IPS-15b (cell line): Measurements from ENCODE around the gene CAPZA1.

Experiments used
- H3K27me3 ChIP-seq: one replicate; pipeline ENCODE4 v1.6.1; 2013; ENCODE audit warnings: low read length; ENCODE audit not compliant: control insufficient read depth, insufficient read depth
- H3K36me3 ChIP-seq: one replicate; pipeline ENCODE4 v1.6.1; 2013; ENCODE audit warnings: low read length; ENCODE audit not compliant: control insufficient read depth, insufficient read depth
- H3K4me1 ChIP-seq: one replicate; pipeline ENCODE4 v1.6.1; 2013; ENCODE audit warnings: mild to moderate bottlenecking, low read length; ENCODE audit not compliant: control insufficient read depth, insufficient read depth
- H3K4me3 ChIP-seq: one replicate; pipeline ENCODE4 v1.5.1; 2013; ENCODE audit warnings: low read depth, low read length
- H3K9ac ChIP-seq: one replicate; pipeline ENCODE4 v1.6.1; 2013; ENCODE audit warnings: low read depth, mild to moderate bottlenecking, low read length
- H3K9me3 ChIP-seq: one replicate; pipeline ENCODE4 v1.6.1; 2013; ENCODE audit warnings: mild to moderate bottlenecking, low read length; ENCODE audit not compliant: control insufficient read depth, insufficient read depth

Gene CAPZA1

DNA sequence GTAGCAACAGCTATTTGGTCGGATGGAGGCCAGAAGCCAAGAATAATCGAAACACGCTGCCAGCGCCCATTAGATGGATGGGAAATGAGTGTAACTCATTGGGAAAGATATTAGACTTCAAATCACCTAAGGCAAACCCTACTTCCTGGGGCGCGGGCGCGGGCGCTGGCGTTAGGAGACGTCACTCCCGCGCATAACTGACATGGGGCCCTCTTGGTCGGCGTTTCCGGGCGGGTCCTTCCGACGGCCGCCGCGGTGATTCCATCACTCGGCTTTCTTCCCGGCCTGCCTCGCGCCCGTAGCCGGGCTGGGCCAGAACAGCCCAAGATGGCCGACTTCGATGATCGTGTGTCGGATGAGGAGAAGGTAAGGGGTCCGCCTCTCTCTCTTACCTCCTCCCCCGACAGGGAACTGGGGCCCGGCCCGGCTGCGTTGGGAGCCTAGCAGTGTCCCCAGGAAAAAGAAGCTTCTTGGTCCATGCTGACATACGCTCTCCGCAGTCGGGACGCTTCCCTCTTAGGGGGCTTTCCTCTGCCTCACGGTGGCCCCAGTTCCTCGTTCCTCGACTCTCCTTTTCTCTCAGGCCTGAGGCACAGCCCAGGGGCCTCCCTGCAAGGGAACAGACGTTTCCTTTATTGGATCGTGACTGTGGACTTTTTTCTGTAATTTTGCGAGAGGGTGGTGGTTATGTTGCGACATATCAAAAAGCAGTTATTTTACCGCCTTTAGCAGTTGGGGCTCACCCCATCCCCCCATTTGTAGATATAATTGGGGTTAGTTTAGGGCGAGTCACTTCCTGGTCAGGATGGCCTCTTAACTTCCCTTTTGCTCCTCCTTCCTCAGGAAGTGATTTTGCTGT lies at the start of gene CAPZA1:
Gene CAPZA1, plus strand, starts transcription at position 315 of the 859 bp plus-strand sequence. Its CDS starts 13 bp downstream, at position 328.
- H3K4me1 ChIP-seq: no peaks in the 10 kb centered on the region
- H3K27me3 ChIP-seq: no peaks in the 10 kb centered on the region
- no peaks in the 10 kb centered on the region for H3K9me3 ChIP-seq
- H3K4me3 ChIP-seq: peak within 1 kb of the TSS; percentile 100
- H3K36me3 ChIP-seq: peaks cover 2% of the 10 kb centered on the region
- H3K9ac ChIP-seq: peak within 1 kb of the TSS; percentile 100

DNA sequence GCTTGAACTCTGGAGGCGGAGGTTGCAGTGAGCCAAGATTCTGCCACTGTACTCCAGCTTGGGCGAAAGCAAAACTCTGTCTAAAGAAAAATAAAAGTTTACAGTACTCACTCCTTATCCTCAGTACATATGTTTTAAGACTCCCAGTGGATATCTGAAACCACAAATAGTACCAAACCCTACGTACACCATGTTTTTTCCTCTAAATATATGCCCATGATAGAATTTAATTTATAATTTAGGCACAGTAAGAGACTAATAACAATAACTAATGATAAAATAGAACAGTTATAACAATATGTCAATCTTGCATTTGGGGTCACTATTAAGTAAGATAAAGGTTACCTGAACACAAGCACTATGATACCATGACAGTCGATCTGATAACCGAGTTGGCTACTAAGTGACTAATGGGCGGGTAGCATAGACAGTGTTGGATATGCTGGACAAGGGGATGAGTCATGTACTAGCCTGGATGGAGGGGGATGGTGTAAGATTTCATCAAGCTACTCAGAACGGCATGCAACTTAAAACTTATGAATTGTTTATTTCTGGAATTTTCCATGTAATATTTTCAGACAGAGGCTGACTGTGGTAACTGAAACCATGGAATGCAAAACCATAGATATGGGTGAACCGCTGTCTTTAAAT lies 44.4 kb upstream of the CAPZA1 start:
- Histone ChIP-seq H3K27me3 (no peaks in the 10 kb centered on the region), H3K9me3 (no peaks in the 10 kb centered on the region), H3K4me3 (no peak overlapping the region), H3K9ac (no peak overlapping the region), H3K36me3 (no peaks in the 10 kb centered on the region), H3K4me1 (no peaks in the 10 kb centered on the region)

DNA sequence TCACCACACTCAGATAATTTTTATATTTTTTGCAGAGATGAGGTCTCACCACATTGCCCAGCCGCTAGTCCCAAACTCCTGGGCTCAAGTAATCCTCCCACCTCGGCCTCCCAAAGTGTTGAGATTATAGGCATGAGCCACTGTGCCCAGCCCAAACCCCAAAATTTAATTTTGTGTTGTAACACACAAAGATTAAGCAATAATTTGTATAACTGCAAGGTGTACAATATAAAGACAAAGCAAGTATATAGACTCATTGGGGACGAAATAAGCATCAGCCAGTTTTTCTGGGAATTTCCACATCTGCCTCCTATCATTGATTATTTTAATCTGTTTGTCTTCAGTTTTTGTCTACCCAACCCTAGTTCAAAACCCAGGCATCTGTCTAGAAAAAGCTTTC lies 43.4 kb upstream of the CAPZA1 start:
- H3K4me3 ChIP-seq: no peak overlapping the region
- H3K9me3 ChIP-seq: no peaks in the 10 kb centered on the region
- H3K4me1 ChIP-seq: no peaks in the 10 kb centered on the region
- H3K36me3 ChIP-seq: no peaks in the 10 kb centered on the region
- no peak overlapping the region for H3K9ac ChIP-seq
- H3K27me3 ChIP-seq: no peaks in the 10 kb centered on the region

DNA sequence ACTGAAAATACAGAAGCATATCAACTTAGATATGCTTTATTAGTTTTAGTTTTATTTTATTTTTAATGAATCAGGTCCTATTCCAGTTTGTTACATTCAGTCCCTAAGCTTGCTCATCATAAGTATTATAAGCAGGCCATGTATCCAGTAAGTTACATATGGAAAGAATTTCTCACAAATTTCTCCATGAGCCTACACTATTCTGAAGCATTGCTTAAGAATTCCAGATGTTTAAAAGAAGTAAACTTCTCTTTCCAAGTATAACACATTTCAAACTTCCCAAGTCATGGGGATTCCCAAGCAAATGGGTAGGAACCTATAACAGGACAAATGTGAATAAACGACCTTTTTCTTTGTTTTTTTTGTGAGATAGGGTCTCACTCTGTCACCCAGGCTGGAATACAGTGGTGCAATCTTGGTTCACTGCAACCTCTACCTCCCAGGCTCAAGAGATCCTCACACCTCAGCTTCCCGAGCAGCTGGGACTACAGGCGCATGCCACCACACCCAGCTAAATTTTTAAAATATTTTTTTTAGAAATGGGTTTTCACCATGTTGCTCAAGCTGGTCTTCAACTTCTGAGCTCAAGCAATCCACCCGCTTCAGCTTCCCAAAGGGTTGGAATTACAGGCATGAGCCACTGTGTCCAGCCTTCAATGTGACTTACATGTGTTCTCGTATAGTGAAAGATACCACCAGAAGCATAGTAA lies 39.7 kb upstream of the CAPZA1 start:
- H3K4me1 ChIP-seq: no peaks in the 10 kb centered on the region
- no peak overlapping the region for H3K4me3 ChIP-seq
- H3K36me3 ChIP-seq: no peaks in the 10 kb centered on the region
- no peaks in the 10 kb centered on the region for H3K9me3 ChIP-seq
- no peaks in the 10 kb centered on the region for H3K27me3 ChIP-seq
- H3K9ac ChIP-seq: no peak overlapping the region

DNA sequence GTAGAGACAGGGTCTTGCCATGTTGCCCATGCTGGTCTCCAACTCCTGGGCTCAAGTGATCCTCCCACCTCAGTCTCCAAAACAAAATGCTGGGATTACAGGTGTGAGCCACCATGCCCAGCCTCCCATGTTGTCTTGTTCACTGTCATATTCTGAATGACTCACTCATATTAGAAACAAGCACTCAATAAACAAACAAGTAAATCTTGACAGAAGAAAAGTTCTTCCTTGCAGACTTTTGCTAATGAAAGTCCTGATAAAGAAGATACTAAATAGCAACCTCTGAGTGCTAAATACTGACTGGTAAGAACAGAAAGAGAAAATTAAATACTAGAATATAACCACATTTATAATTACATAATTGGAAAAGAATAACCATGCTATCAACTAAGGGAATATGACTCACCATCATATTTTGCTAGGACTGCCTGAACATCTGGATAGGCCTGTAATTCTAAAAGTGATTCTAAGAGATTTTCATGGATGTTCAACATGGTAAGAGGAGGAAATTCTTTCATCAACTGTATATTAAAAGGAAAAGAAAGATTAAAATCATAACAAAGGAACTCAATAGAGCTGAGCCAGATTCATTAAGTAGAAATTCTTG lies 37.9 kb upstream of the CAPZA1 start:
- Histone ChIP-seq H3K36me3 (no peaks in the 10 kb centered on the region), H3K4me3 (no peak overlapping the region), H3K27me3 (no peaks in the 10 kb centered on the region), H3K9ac (no peak overlapping the region), H3K4me1 (no peaks in the 10 kb centered on the region), H3K9me3 (no peaks in the 10 kb centered on the region)

DNA sequence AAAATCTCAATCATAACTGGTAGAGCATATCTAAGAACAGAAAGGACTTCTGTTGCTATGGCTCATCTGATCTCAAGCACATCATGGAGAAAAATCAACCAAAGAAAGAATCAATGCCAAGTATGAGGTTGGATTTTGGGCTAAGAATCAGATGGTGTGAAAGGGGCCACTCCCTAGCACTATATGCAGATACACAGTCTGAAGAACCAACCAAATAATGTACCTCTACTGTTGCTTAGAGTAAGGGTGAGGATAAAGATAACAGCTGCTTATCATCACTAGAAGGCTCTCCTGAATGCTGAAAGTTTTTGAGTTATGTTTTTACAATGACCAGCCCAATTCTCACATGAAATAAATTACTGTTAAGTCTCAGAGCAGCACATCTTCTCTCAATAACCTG lies 36.3 kb upstream of the CAPZA1 start:
- Histone ChIP-seq H3K27me3 (no peaks in the 10 kb centered on the region), H3K9me3 (no peaks in the 10 kb centered on the region), H3K4me3 (no peak overlapping the region), H3K4me1 (no peaks in the 10 kb centered on the region), H3K36me3 (no peaks in the 10 kb centered on the region), H3K9ac (no peak overlapping the region)

DNA sequence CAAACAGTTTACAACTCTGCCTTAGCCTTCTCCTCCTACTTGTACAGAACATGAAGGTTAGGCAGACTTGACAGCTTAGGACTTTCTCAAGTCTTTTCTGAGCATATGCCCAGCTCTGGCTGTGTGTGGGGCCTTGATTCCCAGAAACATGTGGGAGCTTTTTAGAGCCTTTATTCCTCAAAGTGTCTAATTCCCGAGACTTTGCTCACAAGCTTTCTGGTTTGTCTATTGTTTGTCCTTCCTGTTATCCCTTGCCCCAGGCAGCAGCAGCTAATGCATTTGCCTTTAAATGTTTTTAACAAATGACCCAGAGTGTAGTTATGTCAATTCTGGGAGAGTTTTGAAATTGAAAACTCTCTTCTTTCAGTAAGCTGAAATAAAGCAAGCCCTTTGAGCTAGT lies 29.9 kb upstream of the CAPZA1 start:
- no peaks in the 10 kb centered on the region for H3K36me3 ChIP-seq
- no peaks in the 10 kb centered on the region for H3K9me3 ChIP-seq
- H3K4me3 ChIP-seq: no peak overlapping the region
- H3K4me1 ChIP-seq: no peaks in the 10 kb centered on the region
- H3K9ac ChIP-seq: no peak overlapping the region
- H3K27me3 ChIP-seq: no peaks in the 10 kb centered on the region

DNA sequence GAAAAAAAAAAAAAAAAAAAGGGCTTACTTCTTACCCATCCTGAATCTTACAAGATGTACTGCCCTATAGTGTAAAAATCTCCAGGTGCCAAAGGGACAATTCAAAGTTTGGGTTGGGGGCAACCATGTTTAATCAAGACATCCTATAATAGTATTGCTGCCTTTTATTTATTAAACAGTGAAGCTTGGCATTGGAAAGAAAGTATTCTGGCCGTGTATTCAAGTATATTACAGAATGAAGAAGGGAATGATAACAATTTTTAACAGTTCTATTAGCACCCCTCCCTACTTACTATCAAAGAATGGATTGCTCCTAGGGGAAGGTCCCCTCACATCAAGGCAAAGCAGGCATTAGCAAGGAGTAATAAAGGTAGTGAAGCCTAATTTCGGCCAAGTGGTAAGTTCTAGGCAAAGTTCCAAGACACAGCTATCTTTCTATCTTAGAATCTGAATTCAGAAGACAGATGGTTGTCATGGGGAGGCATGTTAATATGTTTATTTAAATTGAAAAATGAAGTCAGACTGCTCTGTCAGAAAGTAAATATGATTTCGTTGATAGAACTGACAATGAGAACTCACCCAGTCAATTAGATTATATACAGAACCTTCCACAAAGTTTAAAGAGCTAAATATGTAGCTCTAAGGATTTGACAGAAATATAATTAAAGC lies 25.3 kb upstream of the CAPZA1 start:
- no peak overlapping the region for H3K9ac ChIP-seq
- no peak overlapping the region for H3K4me3 ChIP-seq
- H3K36me3 ChIP-seq: no peaks in the 10 kb centered on the region
- no peaks in the 10 kb centered on the region for H3K9me3 ChIP-seq
- H3K27me3 ChIP-seq: no peaks in the 10 kb centered on the region
- H3K4me1 ChIP-seq: no peaks in the 10 kb centered on the region

DNA sequence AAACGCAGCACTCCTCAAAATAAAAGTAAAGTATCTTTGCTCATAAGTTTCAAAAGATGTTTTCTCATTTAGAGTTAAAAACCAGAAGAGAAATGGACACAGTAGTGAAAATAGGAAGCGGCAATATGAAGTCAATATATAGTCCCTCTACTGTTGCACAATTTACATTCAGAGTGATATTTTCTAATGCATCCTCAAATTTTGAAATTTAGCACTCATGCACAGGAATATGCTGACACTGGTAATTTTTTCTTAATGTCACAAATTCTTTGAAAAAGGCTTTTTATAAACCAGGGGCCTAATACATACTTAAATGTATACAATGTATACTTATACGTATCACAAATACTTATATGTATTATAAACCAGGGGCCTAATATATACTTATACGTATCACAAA lies 20.2 kb upstream of the CAPZA1 start:
- Histone ChIP-seq H3K4me3 (no peak overlapping the region), H3K4me1 (no peaks in the 10 kb centered on the region), H3K9me3 (no peaks in the 10 kb centered on the region), H3K27me3 (no peaks in the 10 kb centered on the region), H3K36me3 (no peaks in the 10 kb centered on the region), H3K9ac (no peak overlapping the region)

DNA sequence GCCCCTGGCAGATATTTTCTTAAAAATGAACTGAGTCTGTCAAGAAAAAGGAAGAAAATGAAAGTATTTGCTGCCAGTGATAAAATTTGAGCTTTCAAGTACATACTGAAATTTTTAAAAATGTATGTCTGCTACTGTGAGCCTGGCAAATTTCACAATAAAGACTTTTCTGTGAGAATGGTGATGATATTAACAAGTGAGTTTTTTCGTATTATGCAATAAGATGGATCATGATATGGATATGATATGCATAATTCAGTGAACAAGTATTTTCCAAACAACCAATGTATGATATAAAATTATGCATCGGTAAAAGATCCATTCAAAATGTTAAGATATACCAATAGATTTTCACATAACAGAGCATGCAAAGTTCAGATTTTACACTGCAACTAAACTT lies 16.6 kb upstream of the CAPZA1 start:
- Histone ChIP-seq H3K4me1 (no peaks in the 10 kb centered on the region), H3K9ac (no peak overlapping the region), H3K4me3 (no peak overlapping the region), H3K36me3 (no peaks in the 10 kb centered on the region), H3K9me3 (no peaks in the 10 kb centered on the region), H3K27me3 (no peaks in the 10 kb centered on the region)

DNA sequence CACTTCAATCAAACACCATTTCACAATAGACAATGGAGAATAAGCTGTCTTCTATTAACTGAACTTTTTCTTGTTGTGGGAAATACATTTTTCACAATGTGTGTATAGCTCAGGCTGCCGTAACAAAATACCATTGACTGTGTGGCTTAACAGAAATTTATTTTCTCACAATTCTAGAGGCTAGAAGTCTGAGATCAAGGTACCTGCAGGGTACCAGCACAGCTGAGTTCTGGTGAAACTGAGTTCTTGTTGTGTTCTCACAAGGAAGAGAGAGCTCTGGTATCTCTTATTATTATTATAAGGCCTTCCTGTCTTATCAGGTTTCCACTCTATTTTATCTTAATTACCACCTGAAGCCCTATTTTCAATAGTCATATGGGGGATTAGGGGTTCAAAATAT lies 16.1 kb upstream of the CAPZA1 start:
- Histone ChIP-seq H3K27me3 (no peaks in the 10 kb centered on the region), H3K36me3 (no peaks in the 10 kb centered on the region), H3K4me3 (no peak overlapping the region), H3K9ac (no peak overlapping the region), H3K4me1 (no peaks in the 10 kb centered on the region), H3K9me3 (no peaks in the 10 kb centered on the region)
